Esophagus squamous epithelium (tissue), 4 donors: ENCODE data around the gene DENND2D.

ENCODE experiments used
- POLR2A ChIP-seq, 4 donors: fragments of 450-650 bp; IDR thresholded peaks; one replicate each; pipeline ENCODE4 v1.6.1; 2017; ENCODE audit warnings: antibody characterized with exemption in 4 of 4, mild to moderate bottlenecking in 4 of 4, moderate library complexity in 3 of 4
- TF ChIP-seq, protein P1 (sequence below), 6 experiments: fragments of 450-650 bp in 4 of 6; fragments of 200-600 bp in 2 of 6; sonication (generic) in 2 of 6; IDR thresholded peaks; one replicate each; pipeline ENCODE4 v1.5.1; 2016 to 2019; ENCODE audit warnings: antibody characterized with exemption in 6 of 6, mild to moderate bottlenecking in 4 of 6, moderate library complexity in 4 of 6

DNA sequence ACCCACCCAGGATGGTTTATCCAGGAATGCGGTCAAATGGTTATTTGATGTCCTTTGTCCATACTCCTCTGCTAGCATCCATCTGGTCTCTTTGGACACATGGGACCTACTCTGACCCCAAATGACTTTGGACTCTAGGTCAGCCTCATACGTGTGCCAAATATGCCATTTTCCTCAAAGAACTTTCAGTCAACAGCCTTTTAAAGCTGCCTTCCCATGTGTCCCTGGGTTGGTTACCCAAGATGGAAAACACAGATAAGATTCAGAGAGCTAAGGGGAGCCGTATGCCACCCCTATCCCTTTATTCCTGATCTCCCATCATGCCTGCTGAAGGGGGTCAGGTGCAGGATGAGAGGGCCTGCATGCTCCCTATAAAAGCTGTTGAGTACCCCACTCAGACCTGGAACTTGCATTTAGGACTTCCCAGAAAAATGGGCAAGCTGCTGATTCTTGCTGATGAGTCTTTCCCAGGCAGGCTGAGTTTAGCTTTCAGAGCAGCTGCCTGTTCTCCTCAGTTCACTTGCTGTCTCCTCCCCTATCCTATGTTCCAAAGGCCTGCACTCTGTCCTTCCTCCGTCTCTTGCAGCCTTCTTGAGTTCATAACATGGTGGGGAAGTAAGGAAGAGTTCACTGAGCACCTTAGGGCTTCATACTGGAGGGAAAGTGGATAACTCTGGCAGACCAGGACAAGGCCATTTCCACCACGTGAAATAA is 46.8 kb upstream of the DENND2D start:
- TF ChIP-seq, protein P1, sequence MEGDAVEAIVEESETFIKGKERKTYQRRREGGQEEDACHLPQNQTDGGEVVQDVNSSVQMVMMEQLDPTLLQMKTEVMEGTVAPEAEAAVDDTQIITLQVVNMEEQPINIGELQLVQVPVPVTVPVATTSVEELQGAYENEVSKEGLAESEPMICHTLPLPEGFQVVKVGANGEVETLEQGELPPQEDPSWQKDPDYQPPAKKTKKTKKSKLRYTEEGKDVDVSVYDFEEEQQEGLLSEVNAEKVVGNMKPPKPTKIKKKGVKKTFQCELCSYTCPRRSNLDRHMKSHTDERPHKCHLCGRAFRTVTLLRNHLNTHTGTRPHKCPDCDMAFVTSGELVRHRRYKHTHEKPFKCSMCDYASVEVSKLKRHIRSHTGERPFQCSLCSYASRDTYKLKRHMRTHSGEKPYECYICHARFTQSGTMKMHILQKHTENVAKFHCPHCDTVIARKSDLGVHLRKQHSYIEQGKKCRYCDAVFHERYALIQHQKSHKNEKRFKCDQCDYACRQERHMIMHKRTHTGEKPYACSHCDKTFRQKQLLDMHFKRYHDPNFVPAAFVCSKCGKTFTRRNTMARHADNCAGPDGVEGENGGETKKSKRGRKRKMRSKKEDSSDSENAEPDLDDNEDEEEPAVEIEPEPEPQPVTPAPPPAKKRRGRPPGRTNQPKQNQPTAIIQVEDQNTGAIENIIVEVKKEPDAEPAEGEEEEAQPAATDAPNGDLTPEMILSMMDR (IDR thresholded peaks at IDR 0.05): no peak
- no peak for TF ChIP-seq POLR2A (IDR thresholded peaks at IDR 0.05)
